ENCODE results near the gene STOML1. TPM values are rescaled to one million over a fixed set of nuclear protein-coding genes. Genes with fewer than 3 reads are reported as not detected.

STOML1 gene
- total RNA-seq, 1 experiment from 2014 or later = 5.0 TPM

GRCh38 chr15:73993211-73993994, 1.3 kb upstream of the STOML1 start:
- Histone ChIP-seq H3K9ac (ENCODE audit: low read length) (peak overlapping the region; percentile 77; the same call in 1 of the 2 replicates), H3K9me2 (ENCODE audit: insufficient read depth) (no peaks in the 10 kb centered on the region), H3K79me2 (ENCODE audit: insufficient read depth, low read length) (peaks cover 6% of the 10 kb centered on the region), H3K9me3 (ENCODE audit: control insufficient read depth in 1 of 2, insufficient read depth in 1 of 2, low read depth in 1 of 2, low read length in 2 of 2) (no peaks in the 10 kb centered on the region), H3K4me2 (ENCODE audit: low read length) (peak overlapping the region; percentile 86), H2AFZ (ENCODE audit: low read depth, low read length, poor library complexity, severe bottlenecking) (no peak overlapping the region), H3K4me1 (ENCODE audit: control insufficient read depth in 1 of 2, insufficient read depth in 2 of 2, low read length in 2 of 2) (peaks cover 22 to 55% of the 10 kb centered on the region in 2 experiments), H3K27me3 (ENCODE audit: insufficient read depth, low read length) (no peaks in the 10 kb centered on the region), H3K27ac (ENCODE audit: low read depth, low read length) (no peak overlapping the region; the same call in 1 of the 2 replicates), H3K4me3 (replicated peaks in 1 of 2; ENCODE audit: low read depth in 1 of 2, low read length in 2 of 2) (peak overlapping the region; percentile 84 to 88), H4K20me1 (ENCODE audit: insufficient read depth) (no peaks in the 10 kb centered on the region), H3K36me3 (ENCODE audit: control insufficient read depth in 1 of 2, insufficient read depth in 2 of 2, low read length in 2 of 2) (0 out of 4 replicates have a peak, but pooled peaks cover 0 to 1% of the 10 kb centered on the region in 2 experiments)
- DNase-seq (ENCODE audit: low read depth, low spot score) (no peak), ATAC-seq (no peak)
- no TSS peak for BruUV-seq (replicated peaks)
- ChIA-PET CTCF (interaction anchor here (1.2 to 2.1 kb wide), 6 partner anchors 10 to 314 kb away, joined by 3 to 16 read pairs (median 6); no protein-coding TSS in a partner anchor), POLR2A (no interaction called here), RAD21 (ENCODE audit: low non-redundant PET in 1 of 2, low total read pairs in 2 of 2, uncharacterized antibody in 2 of 2, unreplicated experiment in 2 of 2) (no interaction called here)
- TF ChIP-seq, protein P1, sequence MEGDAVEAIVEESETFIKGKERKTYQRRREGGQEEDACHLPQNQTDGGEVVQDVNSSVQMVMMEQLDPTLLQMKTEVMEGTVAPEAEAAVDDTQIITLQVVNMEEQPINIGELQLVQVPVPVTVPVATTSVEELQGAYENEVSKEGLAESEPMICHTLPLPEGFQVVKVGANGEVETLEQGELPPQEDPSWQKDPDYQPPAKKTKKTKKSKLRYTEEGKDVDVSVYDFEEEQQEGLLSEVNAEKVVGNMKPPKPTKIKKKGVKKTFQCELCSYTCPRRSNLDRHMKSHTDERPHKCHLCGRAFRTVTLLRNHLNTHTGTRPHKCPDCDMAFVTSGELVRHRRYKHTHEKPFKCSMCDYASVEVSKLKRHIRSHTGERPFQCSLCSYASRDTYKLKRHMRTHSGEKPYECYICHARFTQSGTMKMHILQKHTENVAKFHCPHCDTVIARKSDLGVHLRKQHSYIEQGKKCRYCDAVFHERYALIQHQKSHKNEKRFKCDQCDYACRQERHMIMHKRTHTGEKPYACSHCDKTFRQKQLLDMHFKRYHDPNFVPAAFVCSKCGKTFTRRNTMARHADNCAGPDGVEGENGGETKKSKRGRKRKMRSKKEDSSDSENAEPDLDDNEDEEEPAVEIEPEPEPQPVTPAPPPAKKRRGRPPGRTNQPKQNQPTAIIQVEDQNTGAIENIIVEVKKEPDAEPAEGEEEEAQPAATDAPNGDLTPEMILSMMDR (IDR thresholded peaks at IDR 0.05 in 2 of 3, conservative IDR thresholded peaks at IDR 0.05 in 1 of 3; ENCODE audit: borderline replicate concordance in 1 of 3, insufficient read depth in 1 of 3, low read depth in 2 of 3, low read length in 2 of 3) = no peak
- TF ChIP-seq SIN3A (IDR thresholded peaks at IDR 0.05; ENCODE audit: low read depth) (no peak), SRF (IDR thresholded peaks at IDR 0.05; ENCODE audit: low read depth) (no peak), ZFX (IDR thresholded peaks at IDR 0.05) (no peak), FOSL1 (IDR thresholded peaks at IDR 0.05; ENCODE audit: low read depth) (no peak), EZH2 (IDR thresholded peaks at IDR 0.05) (no peak), MAX (IDR thresholded peaks at IDR 0.05) (no peak)
- TF ChIP-seq, protein P2, sequence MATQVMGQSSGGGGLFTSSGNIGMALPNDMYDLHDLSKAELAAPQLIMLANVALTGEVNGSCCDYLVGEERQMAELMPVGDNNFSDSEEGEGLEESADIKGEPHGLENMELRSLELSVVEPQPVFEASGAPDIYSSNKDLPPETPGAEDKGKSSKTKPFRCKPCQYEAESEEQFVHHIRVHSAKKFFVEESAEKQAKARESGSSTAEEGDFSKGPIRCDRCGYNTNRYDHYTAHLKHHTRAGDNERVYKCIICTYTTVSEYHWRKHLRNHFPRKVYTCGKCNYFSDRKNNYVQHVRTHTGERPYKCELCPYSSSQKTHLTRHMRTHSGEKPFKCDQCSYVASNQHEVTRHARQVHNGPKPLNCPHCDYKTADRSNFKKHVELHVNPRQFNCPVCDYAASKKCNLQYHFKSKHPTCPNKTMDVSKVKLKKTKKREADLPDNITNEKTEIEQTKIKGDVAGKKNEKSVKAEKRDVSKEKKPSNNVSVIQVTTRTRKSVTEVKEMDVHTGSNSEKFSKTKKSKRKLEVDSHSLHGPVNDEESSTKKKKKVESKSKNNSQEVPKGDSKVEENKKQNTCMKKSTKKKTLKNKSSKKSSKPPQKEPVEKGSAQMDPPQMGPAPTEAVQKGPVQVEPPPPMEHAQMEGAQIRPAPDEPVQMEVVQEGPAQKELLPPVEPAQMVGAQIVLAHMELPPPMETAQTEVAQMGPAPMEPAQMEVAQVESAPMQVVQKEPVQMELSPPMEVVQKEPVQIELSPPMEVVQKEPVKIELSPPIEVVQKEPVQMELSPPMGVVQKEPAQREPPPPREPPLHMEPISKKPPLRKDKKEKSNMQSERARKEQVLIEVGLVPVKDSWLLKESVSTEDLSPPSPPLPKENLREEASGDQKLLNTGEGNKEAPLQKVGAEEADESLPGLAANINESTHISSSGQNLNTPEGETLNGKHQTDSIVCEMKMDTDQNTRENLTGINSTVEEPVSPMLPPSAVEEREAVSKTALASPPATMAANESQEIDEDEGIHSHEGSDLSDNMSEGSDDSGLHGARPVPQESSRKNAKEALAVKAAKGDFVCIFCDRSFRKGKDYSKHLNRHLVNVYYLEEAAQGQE (IDR thresholded peaks at IDR 0.05; ENCODE audit: low read depth) = no peak
- intact Hi-C loops (cut with micrococcal nuclease) = no loop called here

Measured in HCT116 (cell line).